Stimulated activated CD4-positive, alpha-beta T cell treated with anti-CD3 and anti-CD28 coated beads, Interleukin-12 subunit alpha, Interleukin-12 subunit beta, amount 100 ng/mL, for 48 hours (primary cell): ENCODE results near the gene TRUB2.
A peak's percentile ranks its signal among the peaks of the same experiment; 100 is the strongest.
"Not testable (repeated sequence)": the region's sequence is repeated elsewhere in the genome, so short reads cannot be mapped to it uniquely, and the experiment has no call there.

Experiments used
- DNase-seq, 3 donors: peaks; one replicate each; pipeline ENCODE4 v3.0.0-alpha.2; 2020; ENCODE audit warnings: low read depth in 2 of 3, low spot score in 1 of 3

The TRUB2 gene

DNA sequence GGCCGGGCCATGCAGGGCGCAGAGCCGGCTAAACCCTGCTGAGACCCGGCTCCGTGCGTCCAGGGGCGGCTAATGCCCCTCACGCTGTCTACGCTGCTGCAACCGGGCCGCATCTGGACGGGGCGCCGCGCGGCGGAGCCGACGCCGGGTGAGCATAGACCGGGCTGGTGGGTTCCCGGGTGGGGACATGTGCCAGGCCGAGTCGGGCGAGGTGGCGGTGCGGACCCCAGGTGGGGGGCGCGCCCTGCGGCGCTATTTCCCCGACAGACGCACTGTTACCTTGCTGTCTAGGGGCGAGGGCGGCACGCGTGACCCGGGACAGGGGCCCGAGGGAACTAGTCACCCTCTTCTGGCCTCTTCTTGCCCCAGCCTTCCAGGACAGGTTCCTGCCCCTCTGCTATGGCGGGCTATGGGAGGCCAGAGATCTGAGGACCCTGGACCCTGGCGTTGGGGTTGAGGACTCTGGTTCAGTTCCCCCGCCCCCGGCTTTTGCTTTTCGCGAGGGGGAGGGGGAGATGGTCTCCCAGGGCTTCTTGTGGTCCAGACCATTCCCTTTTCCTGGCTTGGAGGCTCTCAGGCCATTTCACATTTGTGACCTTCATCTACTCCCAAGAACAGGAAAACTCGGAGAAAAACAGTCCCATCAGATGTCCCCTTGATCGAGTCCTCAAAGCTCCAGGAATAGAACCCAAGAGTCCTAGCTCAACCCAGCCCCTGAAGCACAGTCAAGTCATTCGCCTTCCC is 18.6 kb upstream of the TRUB2 start:
- DNase-seq: no peak

DNA sequence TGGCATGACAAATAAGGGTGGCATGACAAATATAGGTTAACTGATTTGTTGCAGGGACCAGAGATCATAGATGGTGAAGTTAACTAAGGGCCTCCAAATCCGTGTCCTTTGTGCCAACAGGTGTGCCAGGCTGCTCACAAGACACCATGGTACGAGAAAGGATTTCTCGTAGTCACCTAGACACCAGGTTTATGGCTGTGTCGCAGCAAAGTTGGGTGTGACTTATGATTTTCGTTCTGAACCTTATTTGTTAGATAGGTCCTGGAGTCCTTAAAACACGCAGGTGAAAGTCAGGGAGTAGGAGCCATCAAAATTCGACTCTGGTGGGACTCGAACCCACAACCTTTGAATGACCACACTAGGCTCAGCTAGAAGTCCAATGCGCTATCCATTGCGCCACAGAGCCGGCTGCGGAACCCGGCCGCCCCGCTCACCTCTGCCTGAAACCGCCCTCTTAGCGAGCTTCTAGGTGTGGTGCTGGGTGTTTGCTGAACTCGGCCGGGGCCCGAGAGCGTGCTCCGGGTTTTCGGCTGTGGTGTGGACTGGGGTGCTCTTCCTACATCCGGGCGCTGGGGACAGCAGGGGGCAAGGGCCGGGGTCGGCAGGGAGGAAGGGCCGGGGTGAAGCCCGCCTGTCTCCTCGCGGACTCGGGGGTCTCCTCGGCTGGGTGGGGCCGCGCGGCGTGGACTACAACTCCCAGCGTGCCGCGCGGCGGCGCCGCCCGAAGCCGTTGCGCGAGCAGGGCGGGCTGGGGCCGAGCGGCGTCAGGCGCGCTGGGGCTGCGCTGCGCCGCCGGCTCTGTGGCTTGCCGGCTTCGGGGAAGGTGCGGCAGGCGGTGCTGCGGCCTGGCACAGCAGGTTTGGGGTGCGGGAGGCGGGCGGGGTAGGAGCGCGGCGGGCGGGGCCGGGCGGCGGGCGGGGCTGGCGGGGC is 17.8 kb upstream of the TRUB2 start, which contains the start of gene SLC27A4:
Gene SLC27A4, plus strand, starts transcription at position 767 of the 930 bp plus-strand sequence. CDS start 2,606 bp downstream, outside the sequence.
- peak; percentile 39 to 75 (median 54) for DNase-seq

DNA sequence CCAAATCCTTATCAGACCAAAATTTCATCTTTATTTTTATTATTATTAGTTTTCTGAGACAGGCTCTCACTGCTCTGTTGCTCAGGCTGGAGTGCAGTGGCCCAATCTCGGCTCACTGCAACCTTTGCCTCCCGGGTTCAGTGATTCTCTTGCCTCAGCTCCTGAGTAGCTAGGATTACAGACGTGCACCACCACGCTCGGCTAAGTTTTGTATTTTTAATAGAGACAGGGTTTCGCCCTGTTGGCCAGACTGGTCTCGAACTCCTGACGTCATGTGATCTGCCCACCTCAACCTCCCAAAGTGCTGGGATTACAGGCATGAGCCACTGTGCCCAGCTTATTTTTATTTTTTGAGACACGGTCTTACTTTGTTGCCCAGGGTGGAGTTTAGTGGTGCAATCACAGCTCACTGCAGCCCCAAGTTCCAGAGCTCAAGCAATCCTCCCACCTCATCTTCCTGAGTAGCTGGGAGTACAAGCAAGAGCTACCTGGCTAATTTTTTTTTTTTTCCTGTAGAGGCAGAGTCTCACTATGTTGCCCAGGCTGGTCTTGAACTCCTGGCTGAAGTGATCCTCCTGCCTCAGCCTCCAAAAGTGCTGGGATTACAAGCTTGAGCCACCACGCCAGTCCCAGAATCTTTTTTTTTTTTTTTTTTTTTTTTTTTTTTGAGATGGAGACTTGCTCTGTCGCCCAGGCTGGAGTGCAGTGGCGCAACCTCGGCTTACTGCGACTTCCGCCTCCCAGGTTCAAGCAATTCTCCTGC is 16.8 kb upstream of the TRUB2 start:
- DNase-seq: not testable (repeated sequence)

DNA sequence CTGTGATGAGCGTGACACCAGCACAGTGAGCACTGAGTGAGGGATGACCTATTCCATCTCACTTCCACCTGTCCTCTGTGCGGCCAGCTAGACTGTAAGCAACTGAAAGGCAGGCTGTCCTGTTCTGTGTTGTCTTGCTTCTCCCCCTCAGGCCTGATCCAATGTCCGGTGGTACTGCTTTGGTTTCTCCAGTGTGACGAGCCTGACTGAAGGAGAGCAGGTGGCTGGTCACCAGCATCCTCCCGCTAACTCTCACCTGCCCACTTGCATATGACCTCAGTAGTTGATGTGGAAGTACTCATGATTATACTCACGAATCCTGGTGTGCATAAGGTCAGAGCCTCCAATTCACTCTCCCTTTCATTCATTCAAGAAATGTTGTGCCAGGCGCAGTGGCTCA is 15.7 kb upstream of the TRUB2 start:
- DNase-seq: no peak

DNA sequence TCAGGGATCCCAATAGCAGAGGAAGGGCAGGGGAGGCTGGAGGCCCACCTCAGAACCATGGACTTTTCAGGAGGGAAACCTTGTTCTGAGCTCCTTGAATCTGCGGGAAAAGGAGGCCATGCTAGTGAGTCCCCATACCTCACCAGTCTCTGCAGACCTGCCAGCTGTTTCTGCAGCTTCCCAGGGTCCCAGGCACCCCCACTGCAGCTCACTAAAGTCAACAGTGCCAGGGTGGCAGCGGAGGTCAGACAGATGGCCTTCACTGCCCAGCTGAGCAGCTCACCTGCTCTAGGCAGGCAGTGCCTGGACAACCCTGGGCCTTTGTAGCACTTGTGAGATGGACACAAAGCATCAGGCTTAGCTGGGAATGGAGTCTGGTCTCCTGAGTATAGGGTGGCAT is 13.7 kb upstream of the TRUB2 start:
- DNase-seq: no peak

DNA sequence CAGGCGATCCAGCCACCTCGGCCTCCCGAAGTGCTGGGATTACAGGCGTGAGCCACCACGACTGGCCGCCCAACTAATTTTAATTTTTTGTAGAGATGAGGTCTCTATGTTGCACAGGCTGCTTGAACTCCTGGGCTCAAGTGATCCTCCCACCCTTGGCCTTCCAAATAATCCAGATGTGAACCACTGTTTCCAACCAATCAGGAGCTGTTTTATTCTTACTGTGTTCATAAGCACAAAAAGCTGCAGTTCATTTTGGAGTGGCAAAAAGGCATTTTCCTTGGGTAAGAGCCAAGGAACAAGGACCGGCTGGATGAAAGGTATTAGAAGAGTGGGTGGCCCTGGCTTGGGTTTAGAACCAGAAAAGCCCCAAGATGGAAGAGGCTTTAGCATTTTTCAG is 12.9 kb upstream of the TRUB2 start:
- DNase-seq: no peak

DNA sequence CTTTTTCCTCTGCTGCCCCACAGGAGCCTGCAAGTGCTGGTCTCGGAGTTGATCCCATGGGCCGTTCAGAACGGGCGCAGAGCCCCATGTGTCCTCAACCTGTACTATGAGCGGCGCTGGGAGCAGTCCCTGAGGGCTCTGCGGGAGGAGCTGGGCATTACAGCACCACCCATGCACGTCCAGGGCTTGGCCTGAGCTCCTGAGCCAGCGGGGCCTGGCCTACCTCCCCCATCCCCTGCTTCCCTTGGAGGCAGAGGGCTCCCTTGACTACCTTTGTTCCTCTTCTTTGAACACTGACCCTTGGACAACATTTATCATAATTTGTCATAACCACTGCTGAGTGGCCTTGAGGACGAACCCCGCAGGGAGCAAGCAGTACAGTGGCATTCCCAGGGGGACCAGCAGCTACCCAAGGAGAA is 11.2 kb upstream of the TRUB2 start:
- DNase-seq: no peak

DNA sequence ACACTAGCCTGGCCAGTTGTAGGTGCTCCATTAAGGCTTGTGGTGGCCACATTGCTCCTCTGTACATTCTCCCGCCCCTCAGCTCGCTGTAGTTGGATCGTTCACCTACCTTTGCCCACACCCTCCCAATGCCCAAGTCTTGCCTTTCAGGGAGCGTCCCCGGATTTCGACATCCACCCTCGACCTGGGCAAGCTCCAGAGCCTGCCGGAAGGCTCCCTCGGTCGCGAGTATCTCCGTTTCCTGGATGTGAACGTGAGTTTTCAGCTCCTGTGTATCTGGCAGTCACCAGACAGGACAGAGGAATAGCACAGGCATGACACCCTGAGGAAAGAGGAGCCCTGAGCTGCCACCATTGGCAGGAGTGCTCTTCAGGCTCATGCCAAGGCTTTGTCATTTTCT is 3.4 kb upstream of the TRUB2 start:
- DNase-seq: no peak

DNA sequence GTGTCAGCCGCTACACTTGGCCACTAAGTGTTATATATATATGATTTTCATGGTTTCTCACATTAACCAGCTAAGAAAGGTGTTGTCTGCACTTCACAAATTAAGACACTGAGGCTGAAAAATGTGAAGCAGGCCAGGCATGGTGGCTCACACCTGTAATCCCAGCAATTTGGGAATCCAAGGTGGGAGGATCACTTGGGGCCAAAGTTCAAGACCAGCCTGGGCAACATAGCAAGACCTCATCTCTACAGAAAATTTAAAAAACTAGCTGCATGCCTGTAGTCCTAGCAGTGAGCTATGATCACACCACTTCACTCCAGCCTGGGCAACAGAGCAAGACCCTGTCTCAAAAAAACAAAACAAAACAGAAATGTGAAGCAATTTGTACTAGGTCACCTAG is 2.2 kb upstream of the TRUB2 start:
- no peak for DNase-seq

DNA sequence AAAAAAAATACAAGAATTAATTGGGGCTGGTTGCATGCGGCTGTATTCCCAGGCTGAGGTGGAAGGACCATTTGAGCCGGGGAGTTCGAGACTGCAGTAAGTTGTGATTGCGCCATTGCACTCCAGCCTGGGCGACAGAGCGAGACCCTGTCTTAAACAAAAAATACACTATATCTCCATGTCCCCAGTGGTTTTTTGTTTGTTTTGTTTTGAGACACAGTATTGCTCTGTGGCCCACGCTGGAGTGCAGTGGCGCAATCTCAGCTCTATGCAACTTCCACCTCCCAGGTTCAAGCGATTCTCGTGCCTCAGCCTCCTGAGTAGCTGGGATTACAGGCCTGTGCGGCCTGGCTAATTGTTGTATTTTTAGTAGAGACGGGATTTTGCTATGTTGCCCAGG is 1.5 kb upstream of the TRUB2 start:
- DNase-seq: no peak

DNA sequence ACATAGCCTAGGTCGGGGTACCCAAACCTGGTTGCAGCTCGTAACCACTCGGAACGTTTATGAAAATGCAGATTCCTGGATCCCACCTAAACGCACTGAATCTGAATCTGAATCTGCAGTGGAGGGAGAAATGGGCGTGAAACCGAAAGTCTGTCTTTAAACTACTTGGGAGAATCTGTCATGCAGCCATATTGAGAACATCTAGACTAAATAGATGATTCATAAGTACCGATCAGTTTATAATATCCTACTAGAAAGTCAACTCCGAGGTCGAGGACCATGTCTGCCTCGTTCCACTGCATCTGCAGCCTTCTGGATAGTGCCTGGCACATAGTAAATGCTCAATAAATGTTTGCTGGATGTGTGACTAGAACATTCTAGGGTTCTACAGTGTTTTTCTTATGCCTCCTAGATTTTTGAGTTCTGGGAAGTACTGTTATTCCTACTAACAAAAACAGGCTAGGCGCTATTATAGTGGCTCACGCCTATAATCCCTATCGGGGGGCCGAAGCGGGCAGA is 1.0 kb upstream of the TRUB2 start:
- peak in 1 of 3 donors; percentile 32 for DNase-seq

DNA sequence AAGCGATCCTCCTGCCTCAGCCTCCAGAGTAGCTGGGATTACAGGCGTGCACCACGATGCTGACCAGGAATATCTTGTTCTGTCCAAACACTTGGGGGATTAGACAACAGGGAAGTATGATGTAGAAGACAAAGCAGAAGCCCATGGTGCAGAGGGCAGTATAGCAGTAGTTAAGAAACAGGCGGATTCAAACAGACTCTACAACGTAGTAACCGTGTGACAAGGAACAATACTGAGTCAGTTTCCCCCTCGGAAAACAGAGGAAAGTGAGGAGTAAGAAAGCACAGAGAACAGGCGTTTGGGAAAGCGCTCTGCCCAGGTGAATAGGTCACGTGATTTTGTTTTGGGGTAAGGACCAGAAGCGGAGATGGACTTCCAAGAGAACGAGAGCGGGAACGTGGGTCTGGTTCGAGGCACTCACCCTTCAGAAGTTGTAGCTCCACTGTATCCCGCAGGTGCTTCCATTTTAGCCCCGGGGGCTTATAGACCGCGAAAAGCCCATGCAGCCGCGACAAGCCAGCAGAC is 306 bp downstream of the TRUB2 start:
- no peak for DNase-seq

DNA sequence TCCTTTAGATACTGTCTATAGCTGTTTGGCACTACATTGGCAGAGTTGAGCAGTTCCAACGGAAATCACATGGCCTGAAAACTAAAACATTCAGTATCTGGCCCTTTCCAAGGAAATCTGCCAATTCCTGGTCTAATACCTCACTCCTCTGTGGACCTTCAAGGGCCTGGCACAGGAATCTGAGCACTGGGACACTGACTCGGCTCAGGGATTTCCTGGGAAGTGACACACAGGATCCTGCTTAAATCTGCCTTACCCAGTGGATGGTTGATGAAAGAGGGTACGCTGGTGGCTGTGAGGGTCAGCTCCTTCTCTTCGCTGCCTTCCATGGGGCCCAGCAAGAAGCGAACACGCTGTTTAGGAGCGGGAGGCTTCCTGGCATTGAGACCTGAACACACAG is 904 bp downstream of the TRUB2 start:
- DNase-seq: no peak

DNA sequence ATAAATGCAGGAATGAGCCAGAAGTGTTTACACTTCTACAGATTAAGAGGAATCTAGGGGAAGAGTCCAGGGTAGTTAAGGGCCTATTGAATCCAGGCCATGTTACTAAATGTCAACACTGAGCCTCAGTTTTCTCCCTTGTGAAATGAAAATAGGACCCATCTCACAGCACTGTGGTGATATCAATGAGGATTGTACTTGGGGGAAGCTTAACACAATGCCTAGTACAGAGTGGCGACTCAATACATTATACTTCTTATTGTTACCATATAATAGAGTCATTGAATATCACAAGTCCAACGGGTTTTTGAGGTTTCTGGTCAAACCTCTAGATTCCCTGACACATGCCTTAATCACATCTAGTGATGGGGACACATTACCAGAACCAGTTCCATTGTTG is 4.6 kb downstream of the TRUB2 start:
- no peak for DNase-seq

DNA sequence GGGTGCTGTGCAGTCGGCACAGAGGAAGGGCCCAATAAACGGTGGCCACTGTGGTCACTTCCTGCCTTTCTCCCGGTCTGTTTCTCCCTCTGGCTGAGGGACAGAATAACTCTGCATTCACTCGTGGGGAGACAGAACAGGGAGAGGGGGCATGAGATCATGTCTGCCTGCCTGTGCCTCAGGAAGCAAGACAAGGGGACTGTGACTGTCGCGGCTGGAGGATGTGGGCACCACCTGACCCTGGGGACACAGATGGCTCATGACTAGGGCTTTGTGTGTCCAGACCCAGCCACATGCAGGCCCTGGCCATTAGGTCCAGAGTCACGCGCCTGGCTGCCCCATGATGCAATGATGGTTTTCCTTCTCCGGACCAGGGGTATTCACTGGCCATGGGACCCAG is 5.8 kb downstream of the TRUB2 start:
- no peak for DNase-seq

DNA sequence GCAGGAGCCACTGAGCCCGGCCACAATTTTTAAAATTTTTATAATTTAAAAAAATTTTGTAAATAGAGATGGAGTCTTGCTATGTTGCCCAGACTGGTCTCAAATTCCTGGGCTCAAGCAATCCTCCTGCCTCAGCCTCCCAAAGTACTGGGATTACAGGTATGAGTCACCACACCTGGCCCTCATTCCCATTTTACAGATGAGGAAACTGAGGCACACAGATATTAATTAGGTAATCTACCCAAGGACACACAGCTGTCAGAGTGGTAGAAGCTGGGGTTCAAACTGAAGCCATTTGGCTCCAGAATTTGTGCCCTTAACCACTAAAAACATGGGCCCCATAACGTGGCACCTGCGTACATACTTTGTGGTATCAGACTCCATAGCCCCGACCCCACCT is 7.5 kb downstream of the TRUB2 start:
- DNase-seq: no peak

DNA sequence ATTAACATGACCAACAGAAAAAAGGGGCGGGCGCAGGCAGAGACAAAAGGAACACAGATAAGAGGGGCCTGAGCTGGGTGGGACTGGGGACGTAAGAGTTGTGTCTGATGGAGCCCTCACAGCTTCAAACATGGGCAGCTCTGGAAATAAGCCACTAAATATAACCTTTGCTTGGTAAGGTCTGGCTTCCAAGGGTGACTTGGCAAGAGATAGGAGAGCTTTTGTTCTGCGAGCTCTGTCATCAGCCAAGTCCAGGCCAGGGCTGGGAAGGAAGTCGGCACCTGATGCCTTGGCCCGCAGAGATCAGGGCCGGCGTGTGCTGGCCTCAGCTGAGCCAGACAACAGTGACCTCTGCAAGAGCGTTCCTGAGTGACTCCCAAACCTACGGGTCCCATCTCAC is 11.8 kb downstream of the TRUB2 start:
- no peak for DNase-seq

DNA sequence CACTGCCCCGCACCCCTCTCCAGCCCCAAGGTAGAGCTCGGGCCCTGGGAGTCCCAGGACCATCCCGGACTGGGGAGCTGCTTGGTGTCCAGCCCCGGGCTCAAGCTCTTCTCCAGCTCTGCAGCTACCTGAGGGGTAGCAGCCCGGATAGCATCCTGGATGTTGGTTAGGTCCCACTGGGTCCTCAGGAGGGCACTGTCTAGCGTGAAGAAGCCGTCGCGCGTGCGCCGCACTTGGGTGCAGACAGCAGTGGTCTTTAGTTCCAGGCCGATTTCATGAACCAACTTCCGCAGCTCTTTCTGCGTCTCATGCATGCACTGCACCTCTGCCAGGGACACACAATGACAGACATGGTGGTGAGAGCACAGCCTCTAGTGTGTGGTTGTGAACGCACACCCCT is 12.7 kb downstream of the TRUB2 start:
- no peak for DNase-seq

DNA sequence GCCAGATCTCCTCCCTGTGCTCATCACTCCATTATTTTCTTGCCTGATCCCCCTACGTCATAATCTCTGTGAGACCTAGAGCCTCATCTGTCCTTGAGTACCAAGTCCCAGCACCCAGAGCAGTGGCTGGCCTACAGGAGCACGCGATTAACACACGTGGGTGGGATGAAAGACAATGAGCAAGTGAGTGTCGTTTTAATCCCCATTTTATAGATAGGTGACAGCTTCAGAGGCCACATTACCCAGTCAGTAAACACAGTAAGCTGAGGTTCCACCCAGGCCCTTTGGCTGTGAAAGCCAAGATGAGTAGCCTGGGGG is 17.3 kb downstream of the TRUB2 start:
- no peak for DNase-seq

DNA sequence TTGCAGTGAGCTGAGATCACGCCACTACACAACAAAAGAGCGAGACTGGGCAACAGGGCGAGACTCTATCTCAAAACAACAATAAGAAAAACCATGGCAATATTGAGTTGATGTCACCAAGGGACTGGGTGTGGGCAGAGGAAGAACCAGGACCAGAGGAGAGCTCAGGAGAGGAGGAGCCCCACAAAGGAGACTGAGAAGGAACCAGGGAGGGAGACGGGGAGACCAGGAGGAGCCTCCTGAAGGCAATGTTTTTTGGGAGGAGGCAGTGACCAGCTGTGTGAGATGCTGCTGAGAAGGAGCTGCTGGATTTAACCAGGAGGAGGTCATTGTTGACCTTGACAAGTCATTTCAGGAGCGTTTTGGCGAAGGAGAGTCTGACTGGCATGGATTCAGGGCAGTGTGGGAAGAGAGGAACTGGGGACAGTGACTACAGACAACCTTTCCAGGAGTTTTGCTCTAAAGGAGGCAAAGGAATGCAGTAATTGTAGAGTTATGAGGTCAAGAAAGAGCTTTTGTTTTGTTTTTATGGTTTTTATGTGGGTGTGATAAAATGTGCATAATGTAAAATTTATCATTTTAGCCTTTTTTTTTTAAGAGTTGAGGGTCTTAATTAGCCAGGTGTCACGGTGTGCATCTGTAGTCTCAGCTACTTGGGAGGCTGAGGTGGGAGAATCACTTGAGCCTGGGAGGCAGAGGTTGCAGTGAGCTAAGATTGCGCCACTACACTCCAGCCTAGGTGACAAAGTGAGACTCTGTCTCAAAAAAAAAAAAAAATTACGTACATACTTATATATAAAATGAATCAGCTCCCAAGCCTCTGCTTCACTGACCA is 17.9 kb downstream of the TRUB2 start:
- no peak for DNase-seq
